ENCODE measurements around the gene RAD51B. TPM values are rescaled to one million over a fixed set of nuclear protein-coding genes. Genes with fewer than 3 reads are reported as not detected.

Gene RAD51B
- total and polyA plus RNA-seq, 8 donors = 1.8 to 30.7 (median 15.3) TPM

GRCh38 chr14:68244262-68244980, 424.8 kb downstream of the RAD51B start:
- no peak for DNase-seq
- 37 to 49% (median 45%) methylated on average over 4 of the region's 4 CpGs for WGBS, 5 donors
- TF ChIP-seq POLR2AphosphoS5 (IDR thresholded peaks at IDR 0.05) (no peak), POLR2A (IDR thresholded peaks at IDR 0.05) (no peak), EP300 (IDR thresholded peaks at IDR 0.05) (no peak), CTCF (IDR thresholded peaks at IDR 0.05) (no peak)
- intact Hi-C loops (cut with DNase I; ENCODE audit: low total_unique reads) = no loop called here
- no peak overlapping the region for H3K4me3 ChIP-seq
- H3K36me3 ChIP-seq = no peaks in the 10 kb centered on the region
- H3K4me1 ChIP-seq = peaks cover 50 to 97% (median 74%) of the 10 kb centered on the region in 4 donors
- no peaks in the 10 kb centered on the region for H3K27me3 ChIP-seq
- H3K9me3 ChIP-seq = no peaks in the 10 kb centered on the region
- H3K27ac ChIP-seq = peak overlapping the region in 4 of 5 donors; percentile 77 to 89 (median 84)

- H3K27me3 ChIP-seq = no peaks in the 10 kb centered on the region
- H3K27ac ChIP-seq = peak overlapping the region; percentile 74 to 89 (median 82)
- no peaks in the 10 kb centered on the region for H3K9me3 ChIP-seq
- TF ChIP-seq POLR2AphosphoS5 (IDR thresholded peaks at IDR 0.05) = no peak
- TF ChIP-seq EP300 (IDR thresholded peaks at IDR 0.05) = no peak
- TF ChIP-seq POLR2A (IDR thresholded peaks at IDR 0.05) = no peak
- TF ChIP-seq CTCF (IDR thresholded peaks at IDR 0.05) = no peak
- 48 to 71% (median 55%) methylated on average over 7 of the region's 7 CpGs for WGBS, 5 donors
- no peak overlapping the region for H3K4me3 ChIP-seq
- peaks cover 54 to 97% (median 74%) of the 10 kb centered on the region in 4 donors for H3K4me1 ChIP-seq
- no peaks in the 10 kb centered on the region for H3K36me3 ChIP-seq
- DNase-seq = peak in 1 of 2 donors; percentile 89
- intact Hi-C loops (cut with DNase I; ENCODE audit: low total_unique reads) = loop anchor here (5.0 kb wide), 1 partner anchor 572 kb away; no protein-coding TSS in a partner anchor
These were observed 425.8 kb downstream of the RAD51B start for GRCh38 chr14:68245146-68246073.

- intact Hi-C loops (cut with DNase I; ENCODE audit: low total_unique reads) = loop anchor here (5.0 kb wide), 1 partner anchor 571 kb away; no protein-coding TSS in a partner anchor
These were observed 426.7 kb downstream of the RAD51B start for GRCh38 chr14:68246074-68246785.

DNA sequence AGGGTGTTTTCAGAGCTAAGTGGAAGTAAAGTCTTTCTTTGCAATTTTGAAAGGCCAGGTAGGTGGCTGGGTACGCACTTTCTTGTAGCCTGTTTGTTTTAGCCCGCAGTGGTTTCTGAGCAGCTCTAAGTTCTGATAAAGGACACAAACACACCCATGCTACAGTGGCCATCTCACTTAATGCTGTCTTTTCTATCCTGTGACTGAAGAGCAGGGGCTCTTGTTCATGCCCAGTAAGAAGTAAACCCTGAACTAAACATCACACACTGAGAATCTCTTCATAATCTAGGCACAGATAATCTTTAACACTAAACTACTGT, 427.2 kb downstream of the RAD51B start:
- Histone ChIP-seq H3K36me3 (no peaks in the 10 kb centered on the region), H3K4me1 (peaks cover 52 to 96% (median 72%) of the 10 kb centered on the region in 4 donors), H3K27me3 (no peaks in the 10 kb centered on the region), H3K27ac (peak overlapping the region; percentile 76 to 89 (median 82)), H3K4me3 (no peak overlapping the region), H3K9me3 (no peaks in the 10 kb centered on the region)
- DNase-seq = peak in 1 of 2 donors; percentile 62
- WGBS, 5 donors = 17 to 51% (median 31%) methylated on average over 2 of the region's 2 CpGs
- no peak for TF ChIP-seq POLR2A (IDR thresholded peaks at IDR 0.05)
- no peak for TF ChIP-seq EP300 (IDR thresholded peaks at IDR 0.05)
- no peak for TF ChIP-seq POLR2AphosphoS5 (IDR thresholded peaks at IDR 0.05)
- TF ChIP-seq CTCF (IDR thresholded peaks at IDR 0.05) = no peak
- intact Hi-C loops (cut with DNase I; ENCODE audit: low total_unique reads) = loop anchor here (5.0 kb wide), 1 partner anchor 571 kb away; no protein-coding TSS in a partner anchor

More at GRCh38 chr14:68246074-68246785, 426.7 kb downstream of the RAD51B start:
- peak in 1 of 2 donors; percentile 69 for DNase-seq
- Histone ChIP-seq H3K9me3 (no peaks in the 10 kb centered on the region), H3K27ac (peak overlapping the region; percentile 76 to 89 (median 82)), H3K4me1 (peaks cover 53 to 97% (median 71%) of the 10 kb centered on the region in 4 donors), H3K36me3 (no peaks in the 10 kb centered on the region), H3K27me3 (no peaks in the 10 kb centered on the region), H3K4me3 (no peak overlapping the region)
- TF ChIP-seq EP300 (IDR thresholded peaks at IDR 0.05) (no peak), POLR2AphosphoS5 (IDR thresholded peaks at IDR 0.05) (no peak), POLR2A (IDR thresholded peaks at IDR 0.05) (no peak)
- 26 to 36% (median 32%) methylated on average over 3 of the region's 3 CpGs for WGBS, 5 donors
